PFSK-1 (cell line): Measurements from ENCODE around the gene CYSTM1.

ENCODE experiments used
- REST ChIP-seq, 2 experiments: IDR thresholded peaks; 2 replicates each; pipeline versions ENCODE4 v1.6.1 to v1.8.0; 2011 to 2012; ENCODE audit warnings: low read depth in 2 of 2, low read length in 2 of 2, control low read depth in 1 of 2, inconsistent platforms in 1 of 2, mild to moderate bottlenecking in 1 of 2, moderate library complexity in 1 of 2; ENCODE audit not compliant: insufficient read depth in 1 of 2
- SIN3A ChIP-seq: IDR thresholded peaks from 2 replicates; pipeline ENCODE4 v1.6.1; 2012; ENCODE audit warnings: mild to moderate bottlenecking, low read length, moderate library complexity, borderline replicate concordance; ENCODE audit not compliant: insufficient read depth

- TF ChIP-seq SIN3A (no peak), REST (IDR thresholded peaks at IDR 0.05; ENCODE audit: insufficient read depth in 1 of 2, low read depth in 2 of 2, low read length in 2 of 2) (no peak)
These were observed 63.8 kb downstream of the CYSTM1 start for GRCh38 chr5:140238756-140239155.
